Glutamatergic neuron (in vitro differentiated cells): Measurements from ENCODE around the gene CCNI2. TPM values are rescaled to one million over a fixed set of nuclear protein-coding genes. Genes with fewer than 3 reads are reported as not detected.

ENCODE experiments used
- DNase-seq: peaks from one replicate; pipeline ENCODE4 v3.0.0; 2022
- H3K27ac Mint-ChIP-seq: one replicate; pipeline ENCODE4 v1.8.0; 2020; ENCODE audit warnings: mild to moderate bottlenecking, mixed read lengths, inconsistent platforms; ENCODE audit not compliant: unreplicated experiment
- H3K27me3 Mint-ChIP-seq: one replicate; pipeline ENCODE4 v1.8.0; 2020; ENCODE audit warnings: mild to moderate bottlenecking, moderate library complexity, mixed read lengths, inconsistent platforms; ENCODE audit not compliant: unreplicated experiment
- H3K36me3 Mint-ChIP-seq: one replicate; pipeline ENCODE4 v1.8.0; 2020; ENCODE audit warnings: mild to moderate bottlenecking, mixed read lengths, inconsistent platforms; ENCODE audit not compliant: unreplicated experiment
- H3K4me1 Mint-ChIP-seq: one replicate; pipeline ENCODE4 v1.8.0; 2020; ENCODE audit warnings: mild to moderate bottlenecking, low read depth, mixed read lengths, inconsistent platforms; ENCODE audit not compliant: unreplicated experiment
- H3K4me3 Mint-ChIP-seq: one replicate; pipeline ENCODE4 v1.8.0; 2020; ENCODE audit warnings: mild to moderate bottlenecking, mixed read lengths, inconsistent platforms; ENCODE audit not compliant: unreplicated experiment
- H3K9me3 Mint-ChIP-seq: one replicate; pipeline ENCODE4 v1.8.0; 2020; ENCODE audit warnings: mild to moderate bottlenecking, moderate library complexity, mixed read lengths, inconsistent platforms; ENCODE audit not compliant: unreplicated experiment
- CTCF ChIP-seq: fragments of 200-600 bp; sonication (generic); IDR thresholded peaks from one replicate; pipeline ENCODE4 v1.5.0; 2021; ENCODE audit not compliant: partially characterized antibody, unreplicated experiment
- total RNA-seq: library from RNA; stranded (reverse); fragmentation: NEBNext Ultra II Directional; extraction: Animal tissue kit (Norgen Biotek cat#: 25700); gene quantifications from one replicate; pipeline ENCODE4 v1.2.1, GENCODE V29; 2021; ENCODE audit not compliant: unreplicated experiment

Gene CCNI2
- total RNA-seq, 1 donor from 2014 or later: 0.17 TPM

- DNase-seq: no peak
- Mint-ChIP-seq H3K27me3 (peaks cover 5% of the 10 kb centered on the region), H3K4me3 (peak overlapping the region; percentile 43), H3K36me3 (no peaks in the 10 kb centered on the region), H3K27ac (no peak overlapping the region), H3K9me3 (no peaks in the 10 kb centered on the region), H3K4me1 (peaks cover 12% of the 10 kb centered on the region)
- no peak for TF ChIP-seq CTCF
Measured at GRCh38 chr5:132778856-132779255, 31.6 kb downstream of the CCNI2 start.

GRCh38 chr5:132779961-132780360 lies 32.7 kb downstream of the CCNI2 start:
- no peak for DNase-seq
- no peak overlapping the region for H3K4me3 Mint-ChIP-seq
- no peak for TF ChIP-seq CTCF
- H3K4me1 Mint-ChIP-seq: peaks cover 12% of the 10 kb centered on the region
- no peaks in the 10 kb centered on the region for H3K36me3 Mint-ChIP-seq
- H3K27ac Mint-ChIP-seq: no peak overlapping the region
- no peaks in the 10 kb centered on the region for H3K9me3 Mint-ChIP-seq
- peaks cover 3% of the 10 kb centered on the region for H3K27me3 Mint-ChIP-seq

- Mint-ChIP-seq H3K36me3 (no peaks in the 10 kb centered on the region), H3K9me3 (no peaks in the 10 kb centered on the region), H3K4me1 (peaks cover 9% of the 10 kb centered on the region), H3K27ac (no peak overlapping the region), H3K4me3 (no peak overlapping the region), H3K27me3 (peaks cover 3% of the 10 kb centered on the region)
- no peak for TF ChIP-seq CTCF
- no peak for DNase-seq
Measured at GRCh38 chr5:132780577-132780976, 33.4 kb downstream of the CCNI2 start.

- Mint-ChIP-seq H3K4me1 (peaks cover 7% of the 10 kb centered on the region), H3K27me3 (peaks cover 3% of the 10 kb centered on the region), H3K36me3 (peaks cover 2% of the 10 kb centered on the region), H3K9me3 (no peaks in the 10 kb centered on the region), H3K4me3 (no peak overlapping the region), H3K27ac (no peak overlapping the region)
- no peak for TF ChIP-seq CTCF
- no peak for DNase-seq
Measured at GRCh38 chr5:132781029-132781428, 33.8 kb downstream of the CCNI2 start.

- Mint-ChIP-seq H3K4me3 (no peak overlapping the region), H3K27me3 (peaks cover 4% of the 10 kb centered on the region), H3K36me3 (peaks cover 5% of the 10 kb centered on the region), H3K9me3 (no peaks in the 10 kb centered on the region), H3K27ac (no peak overlapping the region), H3K4me1 (peaks cover 7% of the 10 kb centered on the region)
- DNase-seq: no peak
- no peak for TF ChIP-seq CTCF
Measured at GRCh38 chr5:132782101-132782500, 34.9 kb downstream of the CCNI2 start.
